ENCODE data around the gene MID1.

The MID1 gene

GRCh38 chrX:10429908-10430307, 190.5 kb downstream of the MID1 start:
- no peak for DNase-seq (ENCODE audit: low read depth)

GRCh38 chrX:10427249-10427648, 193.1 kb downstream of the MID1 start:
- DNase-seq (ENCODE audit: low read depth), result no peak

DNA sequence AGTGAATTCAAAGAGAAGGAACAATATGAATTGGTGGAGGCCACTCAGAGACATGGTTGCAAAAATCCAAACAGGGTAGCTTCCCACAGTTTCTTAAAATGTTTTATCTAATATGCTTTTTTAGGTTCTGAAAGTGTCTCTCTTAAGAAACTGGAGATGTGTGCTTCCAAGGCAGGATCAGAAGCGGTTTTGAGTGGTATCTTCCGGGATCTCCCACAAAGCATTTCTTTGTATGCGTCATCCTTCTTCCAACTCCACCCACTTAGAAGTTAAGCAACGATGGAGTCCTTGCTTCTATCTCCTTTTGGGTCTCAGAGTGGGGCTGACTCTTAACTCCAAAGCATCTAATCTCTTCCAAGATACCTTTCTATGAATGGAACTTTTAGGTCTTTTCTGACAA, 196.7 kb downstream of the MID1 start:
- DNase-seq (ENCODE audit: low read depth), result no peak

GRCh38 chrX:10420134-10420533, 200.3 kb downstream of the MID1 start:
- DNase-seq (ENCODE audit: low read depth), result no peak

GRCh38 chrX:10416424-10416823, 204.0 kb downstream of the MID1 start:
- DNase-seq (ENCODE audit: low read depth), result no peak

DNA sequence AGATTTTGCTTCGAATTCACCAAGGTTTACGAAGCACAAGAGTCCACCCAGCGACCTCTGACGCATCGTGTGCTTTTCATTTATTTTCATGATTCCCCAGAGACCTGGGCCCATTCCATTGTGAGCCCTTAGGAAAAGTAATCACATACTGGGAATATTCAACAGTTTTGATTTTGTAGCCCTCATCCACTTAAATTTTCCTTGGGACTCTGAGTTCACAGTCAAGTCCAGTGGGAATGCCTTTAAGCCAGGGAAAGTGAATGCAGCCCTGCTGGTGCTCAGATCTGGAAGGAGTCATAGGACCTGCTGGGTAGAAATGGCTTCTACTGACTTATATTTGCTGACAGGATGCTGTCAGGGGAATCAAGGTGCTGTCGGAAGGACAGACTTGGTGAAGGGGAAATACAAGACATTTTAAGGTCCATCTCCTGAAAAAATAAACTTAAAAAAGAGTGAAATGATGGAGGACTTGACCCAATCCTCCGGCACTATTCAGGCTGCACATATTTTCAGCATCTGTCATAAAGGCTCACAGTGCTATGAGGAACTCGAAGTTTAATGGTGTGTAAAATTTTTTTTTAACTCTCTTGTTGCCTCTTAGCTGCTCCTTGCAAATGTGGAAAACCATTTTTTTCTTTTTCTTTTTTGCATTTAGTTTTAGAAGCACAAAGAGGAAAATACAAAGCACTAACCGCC, 204.9 kb downstream of the MID1 start:
- peak; percentile 25 for DNase-seq (ENCODE audit: low read depth)

DNA sequence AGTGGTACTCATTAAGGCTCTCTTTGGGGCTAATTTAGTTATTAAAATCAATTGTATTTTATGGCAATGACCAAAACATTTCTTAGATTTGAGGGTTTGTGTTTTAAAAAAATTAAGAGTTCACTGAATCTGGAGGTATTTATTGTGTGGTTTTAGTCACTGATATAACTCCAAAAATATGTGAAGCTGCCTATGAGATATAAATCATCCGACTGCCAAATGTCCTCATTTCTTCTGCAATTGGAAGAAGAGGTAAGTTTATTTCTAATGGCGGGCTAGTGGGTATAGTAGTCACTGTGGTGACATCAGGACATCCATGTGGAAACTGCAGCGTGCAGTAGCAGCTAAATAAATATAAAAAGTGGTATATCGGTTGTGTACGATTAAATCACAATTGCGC, 205.5 kb downstream of the MID1 start:
- DNase-seq (ENCODE audit: low read depth), result no peak

- no peak for DNase-seq (ENCODE audit: low read depth)
Measured at GRCh38 chrX:10414156-10414824, 206.1 kb downstream of the MID1 start.

- peak; percentile 33 for DNase-seq (ENCODE audit: low read depth)
Measured at GRCh38 chrX:10404436-10404835, 215.9 kb downstream of the MID1 start.

- DNase-seq (ENCODE audit: low read depth), result no peak
Measured at GRCh38 chrX:10401239-10401638, 219.1 kb downstream of the MID1 start.

- DNase-seq (ENCODE audit: low read depth), result no peak
Measured at GRCh38 chrX:10399043-10399741, 221.2 kb downstream of the MID1 start.

DNA sequence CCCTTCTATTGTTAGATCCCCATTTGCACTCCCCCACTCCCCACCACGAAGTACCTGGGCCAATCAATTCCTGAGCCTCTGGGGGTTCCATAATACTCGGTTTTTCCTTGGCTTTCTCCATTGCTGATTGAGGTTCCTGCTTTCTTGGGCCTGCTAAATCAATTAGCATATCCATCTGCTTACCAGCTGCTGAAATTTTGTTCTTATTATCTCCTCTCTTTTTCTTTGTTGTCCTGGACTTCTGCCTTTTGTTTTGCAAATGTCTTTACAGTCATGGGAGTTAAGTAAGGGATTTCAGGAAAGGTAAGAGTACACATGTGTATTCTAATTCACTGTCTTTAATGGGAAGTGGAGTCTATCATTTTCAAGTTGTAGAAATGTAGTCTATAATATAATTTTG, 222.2 kb downstream of the MID1 start:
- no peak for DNase-seq (ENCODE audit: low read depth)

DNA sequence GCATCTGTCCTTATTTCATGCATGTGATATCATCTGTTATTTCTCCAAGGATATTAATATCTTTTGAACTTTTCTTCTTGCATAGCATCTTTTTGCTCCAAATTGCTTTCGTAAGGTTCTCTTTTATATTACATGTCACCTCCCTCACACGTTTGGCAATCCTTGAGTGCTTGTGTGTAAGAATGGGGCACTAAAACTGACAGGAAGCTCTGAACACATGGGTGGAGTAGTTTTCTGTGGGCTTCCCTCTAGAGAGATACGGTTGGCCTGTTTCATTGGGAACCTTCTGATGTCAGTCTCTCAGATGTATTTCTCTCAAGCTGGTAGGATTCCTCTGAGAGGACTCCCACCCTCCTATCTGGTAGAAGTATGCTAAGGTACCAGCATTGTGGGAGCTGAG, 223.0 kb downstream of the MID1 start:
- no peak for DNase-seq (ENCODE audit: low read depth)

DNA sequence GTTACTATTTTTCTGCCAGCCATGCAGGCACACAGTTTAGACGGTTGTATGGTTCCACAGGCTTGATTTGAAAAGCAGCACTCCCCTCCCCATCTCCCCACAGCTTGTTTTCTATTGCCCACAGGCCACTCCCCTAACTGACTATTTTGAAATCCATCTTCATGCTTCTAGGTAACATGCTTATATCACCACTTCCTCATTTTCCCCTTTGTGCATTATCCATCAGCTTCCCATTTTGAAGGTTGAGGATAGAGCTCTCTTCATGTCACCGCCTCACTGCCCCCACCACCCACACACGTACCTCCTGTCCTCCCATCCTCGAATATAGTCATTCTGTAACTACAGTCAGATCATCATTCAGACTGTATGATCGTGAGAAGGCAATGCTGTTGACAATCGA, 224.7 kb downstream of the MID1 start:
- DNase-seq (ENCODE audit: low read depth), result no peak

All from stromal cell of bone marrow (primary cell).